Right lobe of liver (tissue), 6 donors: ENCODE data around the gene CCDC71L. TPM values are rescaled to one million over a fixed set of nuclear protein-coding genes. Genes with fewer than 3 reads are reported as not detected.

Experiments used
- ATAC-seq, 4 donors: fragments of 200-7000 bp; cut with Tn5 transposase; one replicate each; pipeline ENCODE4 v1.9.1; 2020; ENCODE audit warnings: mild to moderate bottlenecking in 4 of 4, moderate library complexity in 4 of 4
- DNase-seq, 3 donors: peaks; one replicate each; pipeline ENCODE4 v3.0.0-alpha.2; 2020
- H3K27ac ChIP-seq, 3 donors: fragments of 200-600 bp; one replicate each; pipeline ENCODE4 v1.8.0; 2022
- H3K27me3 ChIP-seq, 2 donors: fragments of 200-600 bp; one replicate each; pipeline ENCODE4 v1.8.0; 2022
- H3K36me3 ChIP-seq, 4 donors: fragments of 200-600 bp; sonication (generic) in 1 of 4; one replicate each; pipeline versions ENCODE4 v1.5.1 to v1.8.0; 2017 to 2022; ENCODE audit warnings: control low read depth in 1 of 4
- H3K4me1 ChIP-seq, 4 donors: fragments of 200-600 bp; sonication (generic) in 1 of 4; one replicate each; pipeline versions ENCODE4 v1.5.1 to v1.8.0; 2017 to 2022; ENCODE audit warnings: control low read depth in 1 of 4
- H3K4me3 ChIP-seq, 3 donors: fragments of 200-600 bp; one replicate each; pipeline ENCODE4 v1.8.0; 2022
- H3K9me3 ChIP-seq, 4 donors: fragments of 200-600 bp; sonication (generic) in 1 of 4; one replicate each; pipeline versions ENCODE4 v1.5.1 to v1.8.0; 2017 to 2022; ENCODE audit warnings: control low read depth in 1 of 4
- POLR2A ChIP-seq: fragments of 450-650 bp; IDR thresholded peaks from one replicate; pipeline ENCODE4 v1.6.1; 2017; ENCODE audit warnings: antibody characterized with exemption, mild to moderate bottlenecking
- WGBS: methylation state at CpG from one replicate; pipeline ENCODE4 v1.1.6; 2018; ENCODE audit warnings: low coverage, low lambda C conversion rate; ENCODE audit not compliant: insufficient coverage; ENCODE audit errors: missing lambda C conversion rate; 5-methylcytosine and 5-hydroxymethylcytosine counted together
- intact Hi-C, 2 donors: fragments of 100-400 bp; cut with DNase I; formaldehyde crosslinking; loops; one replicate each; pipeline versions ENCODE4 v1.11.2 to v1.14.1; 2022
- total RNA-seq, 6 experiments: library from RNA; depleted of rRNA in 2 of 6; stranded (reverse); fragments of >200 nt in 2 of 6; fragmentation: NEBNext Ultra II Directional in 3 of 6; extraction: Animal tissue kit (Norgen Biotek cat#: 25700) in 3 of 6; gene quantifications; one replicate each; pipeline versions ENCODE4 v1.1.0 to v1.2.4, GENCODE V29; 2016 to 2023
- TF ChIP-seq, protein P1 (sequence below), 4 donors: fragments of 200-600 bp in 3 of 4; fragments of 450-650 bp in 1 of 4; IDR thresholded peaks; one replicate each; pipeline versions ENCODE4 v1.5.1 to v1.8.0; 2016 to 2022; ENCODE audit warnings: antibody characterized with exemption in 4 of 4, mild to moderate bottlenecking in 2 of 4
- donor health status: DM: no; HTN: yes; CAD: no.
- donor health status: DM: no; HTN: no; CAD: no.
- donor health status: DM: no; HTN: no; CAD: no.
- donor health status: DM: no; HTN: yes; CAD: no.
- donor health status: DM: no; HTN: yes; CAD: no.

CCDC71L gene
- total RNA-seq, 6 experiments from 2014 or later = 8.6 to 45.7 (median 22.6) TPM

DNA sequence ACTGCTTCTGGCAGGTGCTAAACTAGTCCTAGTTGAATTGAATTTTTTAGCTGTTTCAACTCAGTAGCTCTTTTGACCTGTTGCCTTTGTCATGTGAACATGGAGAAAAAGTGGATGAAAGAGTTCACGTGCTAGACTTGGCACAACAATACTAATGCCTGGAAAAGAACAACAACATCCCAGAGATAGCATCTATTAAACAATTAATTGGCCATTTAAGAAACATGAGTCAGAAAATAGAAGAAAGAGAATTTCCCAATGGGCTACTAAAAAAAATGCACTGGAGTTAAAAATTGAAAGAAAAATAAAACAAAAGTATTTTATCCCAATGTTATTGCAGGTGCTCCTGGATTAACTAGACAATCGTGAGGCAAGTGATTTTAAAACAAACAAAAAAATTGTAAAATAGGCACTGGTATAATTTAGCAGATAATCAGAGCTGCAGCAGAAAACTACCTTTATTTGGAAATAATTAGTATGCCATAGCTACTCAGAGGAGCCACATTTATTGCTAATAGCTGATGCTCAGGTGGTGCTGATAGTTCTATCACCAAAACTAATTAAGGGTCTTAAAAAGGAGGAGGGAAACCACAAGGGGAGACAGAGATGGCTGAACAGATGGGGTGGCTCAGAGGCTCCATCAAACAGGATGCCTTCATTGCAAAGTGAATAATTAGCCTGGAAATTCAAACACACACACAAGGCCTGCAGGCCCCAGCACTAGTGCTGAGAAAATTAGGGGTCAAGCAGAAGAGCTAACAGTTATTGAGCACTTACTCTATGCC lies 17.6 kb downstream of the CCDC71L start:
- Histone ChIP-seq H3K9me3 (no peaks in the 10 kb centered on the region), H3K4me1 (peaks cover 0 to 10% (median 5%) of the 10 kb centered on the region in 4 donors), H3K4me3 (no peak overlapping the region), H3K27ac (no peak overlapping the region), H3K36me3 (no peaks in the 10 kb centered on the region), H3K27me3 (no peaks in the 10 kb centered on the region)
- DNase-seq = no peak
- intact Hi-C loops = no loop called here
- TF ChIP-seq, protein P1, sequence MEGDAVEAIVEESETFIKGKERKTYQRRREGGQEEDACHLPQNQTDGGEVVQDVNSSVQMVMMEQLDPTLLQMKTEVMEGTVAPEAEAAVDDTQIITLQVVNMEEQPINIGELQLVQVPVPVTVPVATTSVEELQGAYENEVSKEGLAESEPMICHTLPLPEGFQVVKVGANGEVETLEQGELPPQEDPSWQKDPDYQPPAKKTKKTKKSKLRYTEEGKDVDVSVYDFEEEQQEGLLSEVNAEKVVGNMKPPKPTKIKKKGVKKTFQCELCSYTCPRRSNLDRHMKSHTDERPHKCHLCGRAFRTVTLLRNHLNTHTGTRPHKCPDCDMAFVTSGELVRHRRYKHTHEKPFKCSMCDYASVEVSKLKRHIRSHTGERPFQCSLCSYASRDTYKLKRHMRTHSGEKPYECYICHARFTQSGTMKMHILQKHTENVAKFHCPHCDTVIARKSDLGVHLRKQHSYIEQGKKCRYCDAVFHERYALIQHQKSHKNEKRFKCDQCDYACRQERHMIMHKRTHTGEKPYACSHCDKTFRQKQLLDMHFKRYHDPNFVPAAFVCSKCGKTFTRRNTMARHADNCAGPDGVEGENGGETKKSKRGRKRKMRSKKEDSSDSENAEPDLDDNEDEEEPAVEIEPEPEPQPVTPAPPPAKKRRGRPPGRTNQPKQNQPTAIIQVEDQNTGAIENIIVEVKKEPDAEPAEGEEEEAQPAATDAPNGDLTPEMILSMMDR (IDR thresholded peaks at IDR 0.05) = no peak
- no peak for TF ChIP-seq POLR2A
- no peak for ATAC-seq
- 42% methylated on average over 2 of the region's 2 CpGs for WGBS

DNA sequence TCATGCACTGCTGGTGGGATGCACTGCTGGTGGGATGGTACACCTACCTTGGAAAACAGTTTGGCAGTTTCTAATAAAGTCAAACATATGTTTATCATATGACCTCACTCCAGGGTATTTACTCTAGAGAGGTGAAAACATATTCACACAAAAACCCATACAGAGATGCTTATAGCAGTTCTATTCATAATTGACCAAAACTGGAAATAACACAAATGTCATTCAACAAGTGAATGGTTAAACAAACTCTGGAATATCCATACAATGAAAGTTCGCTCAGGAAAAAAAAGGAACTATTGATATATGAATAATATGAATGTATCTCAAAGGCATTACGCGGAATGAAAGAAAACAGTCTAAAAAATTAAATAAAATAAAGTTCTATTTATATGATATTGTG lies 19.5 kb downstream of the CCDC71L start:
- Histone ChIP-seq H3K27ac (no peak overlapping the region), H3K9me3 (no peaks in the 10 kb centered on the region), H3K4me3 (no peak overlapping the region), H3K27me3 (no peaks in the 10 kb centered on the region), H3K4me1 (peaks cover 0 to 10% (median 5%) of the 10 kb centered on the region in 4 donors), H3K36me3 (no peaks in the 10 kb centered on the region)
- intact Hi-C loops = no loop called here
- TF ChIP-seq, protein P1 (IDR thresholded peaks at IDR 0.05) = no peak
- no peak for TF ChIP-seq POLR2A
- DNase-seq (no peak), ATAC-seq (no peak)
- WGBS = 95% methylated on average over 3 of the region's 3 CpGs

DNA sequence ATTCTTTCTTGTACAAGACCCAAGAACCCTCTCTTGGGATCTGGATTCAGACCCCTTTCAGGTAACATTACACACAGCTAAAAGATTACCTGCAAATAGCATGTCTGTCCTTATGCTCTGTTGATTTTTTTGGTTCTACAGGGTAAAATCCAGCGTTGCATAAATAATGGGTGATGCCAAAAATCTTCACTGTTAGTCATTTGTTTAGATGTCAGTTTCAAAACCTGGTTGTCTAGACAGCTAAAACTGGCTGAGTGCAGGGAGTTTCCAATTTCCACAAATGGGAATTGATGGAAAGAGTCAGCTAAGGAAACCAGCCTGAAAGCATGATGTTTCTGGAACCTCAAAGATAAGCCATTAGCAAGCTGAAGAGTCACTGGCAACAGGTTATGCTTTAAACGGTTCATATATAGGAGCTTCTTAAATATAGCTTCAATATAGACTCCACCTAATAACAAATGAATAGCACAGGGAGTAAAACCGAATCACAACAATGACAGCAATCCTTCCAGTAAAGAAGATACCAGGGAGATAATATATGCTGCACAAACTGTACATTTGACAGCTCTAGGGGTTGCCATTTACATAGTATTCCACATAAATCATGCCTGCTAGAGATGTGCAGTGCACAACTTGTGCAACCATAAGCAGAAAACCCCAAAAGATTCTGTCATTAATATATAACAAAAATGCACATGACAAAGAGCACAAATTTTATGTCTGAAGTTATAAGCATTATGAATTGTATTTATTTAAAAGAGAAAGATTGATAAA lies 20.4 kb downstream of the CCDC71L start:
- ATAC-seq = peak; percentile 94 to 98 (median 94)

DNA sequence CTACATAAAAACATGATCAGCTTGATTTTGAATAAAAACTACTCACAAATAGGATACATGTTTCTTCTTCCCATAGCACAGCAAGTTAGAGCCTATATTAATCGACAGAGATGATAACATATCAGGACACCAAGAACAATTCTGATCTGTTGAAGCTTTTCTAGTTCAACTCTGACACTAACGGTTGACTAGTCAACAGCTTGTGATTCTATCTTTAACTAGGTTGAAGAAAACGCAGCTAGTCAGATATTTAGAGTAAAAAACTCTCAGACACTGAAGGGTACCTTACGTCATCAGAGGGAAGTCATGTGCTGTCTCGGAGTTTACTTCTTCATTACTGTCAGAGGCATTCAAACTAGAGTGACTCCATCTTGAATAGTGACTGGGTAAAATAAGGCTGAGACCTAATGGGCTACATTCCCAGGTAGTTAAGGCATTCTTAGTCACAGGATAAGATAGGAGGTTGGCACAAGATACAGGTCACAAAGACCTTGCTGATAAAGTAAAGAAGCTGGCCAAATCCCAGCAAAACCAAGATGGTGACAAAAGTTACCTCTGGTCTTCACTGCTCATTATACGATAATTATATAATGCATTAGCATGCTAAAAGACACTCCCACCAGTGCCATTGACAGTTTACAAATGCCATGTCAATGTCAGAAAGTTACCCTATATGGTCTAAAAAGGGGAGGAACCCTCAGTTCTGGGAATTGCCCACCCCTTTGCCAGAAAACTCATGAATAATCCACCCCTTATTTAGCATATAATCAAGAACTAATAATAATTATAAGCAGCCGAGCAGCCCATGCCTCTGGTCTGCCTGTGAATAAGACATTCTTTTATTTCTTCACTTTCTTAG lies 21.3 kb downstream of the CCDC71L start:
- ATAC-seq (peak in 1 of 4 donors; percentile 10), DNase-seq (no peak)
- H3K9me3 ChIP-seq = no peaks in the 10 kb centered on the region
- peaks cover 0 to 10% (median 5%) of the 10 kb centered on the region in 4 donors for H3K4me1 ChIP-seq
- intact Hi-C loops = no loop called here
- H3K27me3 ChIP-seq = no peaks in the 10 kb centered on the region
- H3K4me3 ChIP-seq = no peak overlapping the region
- no peak for TF ChIP-seq POLR2A
- H3K36me3 ChIP-seq = no peaks in the 10 kb centered on the region
- 77% methylated on average over 7 of the region's 7 CpGs for WGBS
- peak overlapping the region; percentile 4 to 68 (median 38) for H3K27ac ChIP-seq

More for the DNA sequence above, 20.4 kb downstream of the CCDC71L start:
- intact Hi-C loops = no loop called here
- DNase-seq = no peak
- H3K27me3 ChIP-seq = no peaks in the 10 kb centered on the region
- no peaks in the 10 kb centered on the region for H3K36me3 ChIP-seq
- no peak for TF ChIP-seq POLR2A
- TF ChIP-seq, protein P1 (IDR thresholded peaks at IDR 0.05) = no peak
- WGBS = 23% methylated on average over 3 of the region's 3 CpGs
- H3K4me1 ChIP-seq = peaks cover 0 to 10% (median 5%) of the 10 kb centered on the region in 4 donors
- no peaks in the 10 kb centered on the region for H3K9me3 ChIP-seq
- H3K27ac ChIP-seq = peak overlapping the region; percentile 38 to 68 (median 45)
- no peak overlapping the region for H3K4me3 ChIP-seq
